ENCODE data around the gene ADAMTS8. TPM values are rescaled to one million over a fixed set of nuclear protein-coding genes. Genes with fewer than 3 reads are reported as not detected.

The ADAMTS8 gene
- total RNA-seq, 1 experiment from 2014 or later: 0.15 TPM

GRCh38 chr11:130442737-130443136 lies 14.3 kb upstream of the ADAMTS8 start:
- intact Hi-C loops (cut with micrococcal nuclease; ENCODE audit: unreplicated experiment) (no loop called here), in situ Hi-C loops (cut with HindIII; ENCODE audit: low pct_unique_long_range_greater_than_20kb, low sequenced_read_pairs) (no loop called here)
- ATAC-seq (no peak), DNase-seq (ENCODE audit: low read depth, low spot score) (no peak)
- H3K27ac ChIP-seq (ENCODE audit: low read length): no peak overlapping the region
- TF ChIP-seq POLR2AphosphoS5 (IDR thresholded peaks at IDR 0.05; ENCODE audit: low read depth, low read length) (no peak), REST (IDR thresholded peaks at IDR 0.05; ENCODE audit: insufficient read depth in 1 of 2, low read depth in 2 of 2, low read length in 1 of 2) (no peak), SIN3A (IDR thresholded peaks at IDR 0.05; ENCODE audit: borderline replicate concordance, insufficient read depth, low read depth, low read length) (no peak), CTCF (IDR thresholded peaks at IDR 0.05) (no peak), TCF7L2 (IDR thresholded peaks at IDR 0.05; ENCODE audit: low read depth, low read length) (no peak)
- ChIA-PET CTCF (interaction anchor here (0.8 kb wide), 1 partner anchor 12 kb away, joined by 4 read pairs; no protein-coding TSS in a partner anchor), POLR2A (no interaction called here)
- no peak overlapping the region for H3K4me3 ChIP-seq (ENCODE audit: low read depth in 2 of 2, low read length in 2 of 2)
- no peaks in the 10 kb centered on the region for H3K27me3 ChIP-seq (ENCODE audit: control insufficient read depth, insufficient read depth, low read length)
- no peaks in the 10 kb centered on the region for H3K36me3 ChIP-seq (ENCODE audit: control insufficient read depth, insufficient read depth, low read length)
- H3K4me1 ChIP-seq (ENCODE audit: control insufficient read depth, insufficient read depth, low read length): no peaks in the 10 kb centered on the region
- no TSS peak for BruUV-seq (replicated peaks)
- no peaks in the 10 kb centered on the region for H3K9me3 ChIP-seq (ENCODE audit: control insufficient read depth, insufficient read depth, low read depth, low read length)

GRCh38 chr11:130441719-130442118 lies 13.3 kb upstream of the ADAMTS8 start:
- ATAC-seq: no peak

More at GRCh38 chr11:130441719-130442118, 13.3 kb upstream of the ADAMTS8 start:
- in situ Hi-C loops (cut with HindIII; ENCODE audit: low pct_unique_long_range_greater_than_20kb, low sequenced_read_pairs) (no loop called here), intact Hi-C loops (cut with micrococcal nuclease; ENCODE audit: unreplicated experiment) (no loop called here)
- ChIA-PET CTCF (interaction anchor here (0.6 kb wide), 1 partner anchor 432 kb away, joined by 3 read pairs; no protein-coding TSS in a partner anchor), POLR2A (no interaction called here)
- no peak for TF ChIP-seq REST (IDR thresholded peaks at IDR 0.05; ENCODE audit: insufficient read depth in 1 of 2, low read depth in 2 of 2, low read length in 1 of 2)
- TF ChIP-seq SIN3A (IDR thresholded peaks at IDR 0.05; ENCODE audit: borderline replicate concordance, insufficient read depth, low read depth, low read length): no peak
- no peak for TF ChIP-seq CTCF (IDR thresholded peaks at IDR 0.05)
- TF ChIP-seq POLR2AphosphoS5 (IDR thresholded peaks at IDR 0.05; ENCODE audit: low read depth, low read length): no peak
- TF ChIP-seq TCF7L2 (IDR thresholded peaks at IDR 0.05; ENCODE audit: low read depth, low read length): no peak
- no peak overlapping the region for H3K27ac ChIP-seq (ENCODE audit: low read length)
- no peaks in the 10 kb centered on the region for H3K27me3 ChIP-seq (ENCODE audit: control insufficient read depth, insufficient read depth, low read length)
- DNase-seq (ENCODE audit: low read depth, low spot score): no peak
- H3K4me3 ChIP-seq (ENCODE audit: low read depth in 2 of 2, low read length in 2 of 2): no peak overlapping the region
- BruUV-seq (replicated peaks): no TSS peak
- no peaks in the 10 kb centered on the region for H3K36me3 ChIP-seq (ENCODE audit: control insufficient read depth, insufficient read depth, low read length)
- H3K4me1 ChIP-seq (ENCODE audit: control insufficient read depth, insufficient read depth, low read length): no peaks in the 10 kb centered on the region
- H3K9me3 ChIP-seq (ENCODE audit: control insufficient read depth, insufficient read depth, low read depth, low read length): no peaks in the 10 kb centered on the region
